ENCODE measurements around the gene FXR1. TPM values are rescaled to one million over a fixed set of nuclear protein-coding genes. Genes with fewer than 3 reads are reported as not detected.

Gene FXR1
- total RNA-seq, 1 donor from 2014 or later: 145 TPM

GRCh38 chr3:180913581-180914404 is 1.3 kb downstream of the FXR1 start:
- DNase-seq (ENCODE audit: low read depth): no peak
- no peak for TF ChIP-seq CTCF (conservative IDR thresholded peaks at IDR 0.05; ENCODE audit: low read depth, low read length)
- peak overlapping the region; percentile 80 for H3K4me3 ChIP-seq (ENCODE audit: low read depth, low read length)

DNA sequence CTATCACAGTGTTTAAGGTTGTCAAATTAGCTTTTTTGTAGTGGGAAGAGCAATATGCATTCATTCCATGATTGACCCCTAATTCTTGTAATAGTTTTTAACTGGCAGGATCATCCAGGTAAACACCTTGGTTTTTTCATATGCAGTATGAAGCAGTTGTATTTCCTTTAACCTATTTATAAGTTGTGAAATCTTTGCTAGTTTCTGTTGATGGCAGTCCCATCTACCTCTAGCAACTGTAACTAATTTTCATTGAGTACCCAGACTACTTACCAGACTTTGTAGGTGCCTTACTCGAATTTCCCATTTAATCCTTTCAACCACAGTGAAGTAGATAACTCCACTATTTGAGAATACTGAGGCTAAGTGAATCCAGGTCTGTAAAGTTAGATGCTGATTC is 6.1 kb downstream of the FXR1 start:
- DNase-seq (ENCODE audit: low read depth): no peak
- no peak for TF ChIP-seq CTCF (conservative IDR thresholded peaks at IDR 0.05; ENCODE audit: low read depth, low read length)

DNA sequence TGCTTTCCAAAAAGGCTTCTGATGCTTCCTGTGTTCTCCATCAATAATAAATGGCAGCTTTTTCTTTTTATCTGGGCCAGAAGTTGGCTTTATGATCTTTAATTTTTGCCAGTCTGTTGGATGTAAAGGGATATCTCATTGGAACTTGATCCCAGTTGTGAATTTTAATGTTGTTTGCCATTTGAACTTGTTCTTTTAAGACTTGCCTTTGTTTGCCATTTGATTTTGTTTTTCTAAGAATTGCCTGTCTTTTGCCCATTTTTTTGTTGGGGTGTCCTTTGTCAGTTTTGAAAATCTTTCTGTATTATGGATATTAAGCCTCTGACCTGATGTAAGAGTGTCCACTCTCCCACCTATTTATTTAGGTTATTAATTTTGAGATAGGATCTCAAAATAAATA is 9.8 kb downstream of the FXR1 start:
- no peak for DNase-seq (ENCODE audit: low read depth)
- no peak overlapping the region for H3K4me3 ChIP-seq (ENCODE audit: low read depth, low read length)
- TF ChIP-seq CTCF (conservative IDR thresholded peaks at IDR 0.05; ENCODE audit: low read depth, low read length): no peak

More for the DNA sequence above, 6.1 kb downstream of the FXR1 start:
- no peak overlapping the region for H3K4me3 ChIP-seq (ENCODE audit: low read depth, low read length)

GRCh38 chr3:180923561-180923960 is 11.1 kb downstream of the FXR1 start:
- DNase-seq (ENCODE audit: low read depth): no peak
- no peak for TF ChIP-seq CTCF (conservative IDR thresholded peaks at IDR 0.05; ENCODE audit: low read depth, low read length)
- H3K4me3 ChIP-seq (ENCODE audit: low read depth, low read length): no peak overlapping the region

GRCh38 chr3:180926526-180926925 is 14.1 kb downstream of the FXR1 start:
- no peak for DNase-seq (ENCODE audit: low read depth)

DNA sequence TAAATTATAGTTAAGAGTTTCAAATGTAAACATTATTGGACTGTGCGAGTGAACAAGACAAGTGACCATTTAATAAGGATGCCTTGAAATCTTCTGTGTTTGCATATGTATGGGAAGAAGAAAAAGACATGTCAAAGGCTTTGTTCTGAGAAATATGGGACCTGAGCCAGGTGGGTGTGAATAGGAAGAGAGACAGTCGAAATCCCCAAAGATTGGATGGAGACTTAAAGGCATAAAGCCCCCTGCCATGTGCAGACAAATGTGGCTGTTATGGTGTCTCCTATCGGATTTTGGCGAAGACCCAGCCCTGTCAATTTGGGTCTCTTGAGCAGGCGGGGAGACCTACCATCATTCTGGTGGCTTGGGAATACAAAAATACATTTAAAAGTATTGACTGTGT is 16.9 kb downstream of the FXR1 start:
- no peak for TF ChIP-seq CTCF (conservative IDR thresholded peaks at IDR 0.05; ENCODE audit: low read depth, low read length)
- no peak for DNase-seq (ENCODE audit: low read depth)
- H3K4me3 ChIP-seq (ENCODE audit: low read depth, low read length): no peak overlapping the region

More at GRCh38 chr3:180926526-180926925, 14.1 kb downstream of the FXR1 start:
- no peak for TF ChIP-seq CTCF (conservative IDR thresholded peaks at IDR 0.05; ENCODE audit: low read depth, low read length)
- no peak overlapping the region for H3K4me3 ChIP-seq (ENCODE audit: low read depth, low read length)

GRCh38 chr3:180930526-180930925 is 18.1 kb downstream of the FXR1 start:
- DNase-seq (ENCODE audit: low read depth): no peak
- no peak overlapping the region for H3K4me3 ChIP-seq (ENCODE audit: low read depth, low read length)
- no peak for TF ChIP-seq CTCF (conservative IDR thresholded peaks at IDR 0.05; ENCODE audit: low read depth, low read length)
